Measurements from ENCODE around the gene BEND5.

Gene BEND5

GRCh38 chr1:48718116-48718630 lies 58.5 kb downstream of the BEND5 start:
- DNase-seq, result no peak

DNA sequence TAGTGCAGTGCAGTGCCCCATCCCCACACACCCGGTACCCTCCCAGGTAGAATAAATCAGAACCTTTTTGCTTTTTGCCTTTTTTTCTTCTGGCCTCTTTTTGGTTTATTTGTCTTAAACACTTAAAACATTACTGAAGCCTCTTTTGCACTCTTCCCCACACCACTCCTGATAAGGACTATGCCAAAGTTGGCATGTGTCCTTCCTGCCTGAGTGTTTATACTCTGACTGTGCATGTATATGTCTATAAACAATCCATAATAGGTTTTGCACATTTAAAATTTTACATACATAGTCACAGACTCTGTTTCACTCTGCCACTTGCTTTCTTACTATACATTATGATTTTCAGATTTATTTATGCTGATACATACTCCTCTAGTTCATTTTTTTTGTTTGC lies 59.6 kb downstream of the BEND5 start:
- no peak for DNase-seq

DNA sequence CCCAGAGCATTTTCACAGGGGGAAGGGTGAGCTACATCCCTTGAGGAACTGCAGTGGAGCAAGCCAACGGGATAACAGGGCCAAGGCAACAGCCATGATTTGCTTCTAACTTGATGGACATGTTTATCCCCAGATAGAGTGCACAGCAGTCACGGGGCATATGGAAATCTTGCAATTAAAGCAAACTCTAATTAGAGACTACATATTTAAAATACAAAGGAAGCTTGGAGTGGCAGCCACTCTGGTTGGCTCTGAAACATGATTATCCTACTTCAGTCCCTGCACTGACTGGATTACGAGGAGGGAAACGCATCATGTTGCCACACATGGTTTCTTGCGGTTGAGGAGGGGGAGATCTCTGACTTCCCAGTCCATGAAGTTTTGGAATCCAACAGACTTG lies 60.8 kb downstream of the BEND5 start:
- peak in 1 of 2 experiments; percentile 28 for DNase-seq

DNA sequence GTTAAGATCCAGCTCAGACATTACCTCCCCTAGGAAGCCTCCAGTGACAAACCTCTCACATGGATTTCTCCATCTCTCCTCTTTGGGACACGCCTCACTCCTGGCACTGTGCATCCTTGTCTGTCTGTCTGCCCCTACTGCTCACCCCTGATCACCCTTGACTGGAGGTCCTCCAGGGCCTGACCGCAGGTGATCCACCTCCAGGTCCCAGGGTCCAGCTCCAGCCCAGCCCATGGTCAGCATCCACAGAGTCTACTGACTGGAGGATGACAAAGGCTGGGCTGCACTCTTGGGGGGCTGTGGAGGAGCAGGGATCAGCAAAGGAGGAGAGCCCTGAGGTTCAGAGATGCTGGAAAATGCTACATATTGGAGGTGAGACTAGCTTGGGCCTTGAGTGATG lies 65.8 kb downstream of the BEND5 start:
- DNase-seq, result no peak

- DNase-seq, result no peak
These were observed 66.4 kb downstream of the BEND5 start for GRCh38 chr1:48710318-48710717.

DNA sequence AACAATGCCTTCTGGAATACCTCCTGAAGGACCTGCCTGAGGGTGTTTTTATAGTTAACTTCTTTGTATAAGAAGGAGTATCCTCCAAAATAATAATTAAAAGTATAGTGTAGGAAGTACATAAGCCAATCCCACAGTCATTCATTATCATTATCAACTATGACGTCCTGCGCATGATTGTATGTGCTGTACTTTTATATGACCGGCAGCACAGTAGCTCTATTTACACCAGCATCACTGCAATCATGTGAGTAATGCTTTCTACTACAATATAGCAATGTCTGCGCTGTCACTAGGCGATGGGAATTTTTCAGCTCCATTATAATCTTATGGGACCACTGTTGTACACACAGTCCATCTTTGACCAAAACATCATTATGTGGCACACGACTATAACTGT lies 72.0 kb downstream of the BEND5 start:
- DNase-seq, result no peak

GRCh38 chr1:48701445-48701844 lies 75.2 kb downstream of the BEND5 start:
- no peak for DNase-seq

- DNase-seq, result peak; percentile 56 to 75
These were observed 79.5 kb downstream of the BEND5 start for GRCh38 chr1:48697066-48697707.

GRCh38 chr1:48695161-48695560 lies 81.5 kb downstream of the BEND5 start:
- no peak for DNase-seq

GRCh38 chr1:48693674-48694320 lies 82.9 kb downstream of the BEND5 start:
- no peak for DNase-seq

DNA sequence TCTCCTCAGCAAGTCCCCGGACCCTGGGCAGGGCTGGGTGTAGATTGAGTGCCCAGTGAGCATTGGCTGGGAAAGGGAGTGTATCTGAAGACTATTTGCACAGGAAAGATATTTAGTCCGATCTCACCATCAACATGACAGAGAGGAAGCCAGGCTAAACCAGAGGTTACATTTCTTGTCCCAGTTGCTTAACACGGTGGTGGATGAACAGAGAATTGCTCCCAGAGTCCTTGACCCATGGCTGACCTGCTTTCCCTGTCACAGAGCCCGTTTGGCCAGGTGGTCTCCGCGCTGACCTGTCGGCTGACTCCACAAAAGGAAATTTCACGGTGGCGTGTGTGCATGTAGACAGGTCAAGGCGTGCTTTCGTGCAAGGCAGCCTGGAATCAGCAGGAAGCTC lies 83.5 kb downstream of the BEND5 start:
- DNase-seq, result no peak

- no peak for DNase-seq
These were observed 84.5 kb downstream of the BEND5 start for GRCh38 chr1:48692235-48692634.

DNA sequence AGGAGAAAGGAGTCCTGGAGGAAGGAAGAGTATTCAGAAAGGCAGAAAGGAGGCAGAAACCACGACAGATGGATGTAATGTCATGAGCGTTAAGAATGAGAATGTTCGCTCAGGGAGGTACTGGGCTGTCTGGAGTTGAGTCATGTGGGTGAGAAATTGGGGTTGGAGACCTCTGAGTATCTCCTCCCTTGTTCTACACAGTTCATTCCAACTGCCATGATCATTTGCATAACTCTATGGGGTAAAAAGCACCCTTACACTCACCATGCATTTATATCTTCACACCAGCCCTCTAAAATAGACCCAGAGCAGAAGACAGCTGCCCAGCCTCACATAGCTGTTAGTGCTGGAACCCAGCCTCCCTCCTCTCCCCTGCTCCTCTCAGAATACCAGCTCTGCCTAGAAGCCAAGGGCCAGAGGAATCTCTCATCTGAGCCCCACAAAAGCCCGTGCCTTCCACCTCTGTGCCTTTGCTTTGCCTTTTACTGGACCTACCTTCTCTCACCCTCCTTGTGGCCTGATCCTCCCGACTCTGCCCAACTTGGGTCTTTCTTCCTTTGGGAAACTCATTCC lies 85.2 kb downstream of the BEND5 start:
- DNase-seq, result no peak

DNA sequence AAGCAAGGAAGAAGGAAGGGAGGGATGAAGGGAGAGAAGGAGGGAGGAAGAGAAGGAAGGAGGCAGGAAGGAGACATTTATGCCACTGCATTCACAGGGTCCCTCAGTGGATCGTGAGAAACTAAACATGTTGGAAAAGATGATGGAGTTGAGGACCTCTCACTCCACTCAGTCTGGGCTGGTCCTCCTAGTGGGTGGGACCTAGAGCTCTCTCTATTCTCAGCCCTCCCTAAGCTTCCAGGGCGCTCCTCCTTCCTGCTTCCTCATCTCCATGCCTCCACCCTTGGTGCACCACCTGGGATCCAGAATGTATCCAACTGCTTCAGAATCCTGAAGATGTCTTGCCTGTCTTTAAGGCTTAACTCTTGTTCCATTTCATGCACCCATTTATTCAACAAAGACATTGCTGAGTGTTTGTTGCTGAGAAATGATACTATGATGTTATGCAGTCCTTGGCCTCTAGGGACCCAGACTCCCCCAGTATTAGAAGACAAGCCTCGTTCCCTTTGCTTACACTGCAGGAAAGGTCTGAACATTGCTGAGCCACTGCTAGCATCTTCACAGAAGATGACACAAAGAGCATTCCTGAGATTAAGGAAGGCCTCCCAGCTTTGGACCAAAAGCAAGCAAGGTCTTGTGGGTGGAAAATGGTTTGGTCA lies 88.5 kb downstream of the BEND5 start:
- DNase-seq, result no peak

- DNase-seq, result no peak
These were observed 89.2 kb downstream of the BEND5 start for GRCh38 chr1:48687282-48688045.

DNA sequence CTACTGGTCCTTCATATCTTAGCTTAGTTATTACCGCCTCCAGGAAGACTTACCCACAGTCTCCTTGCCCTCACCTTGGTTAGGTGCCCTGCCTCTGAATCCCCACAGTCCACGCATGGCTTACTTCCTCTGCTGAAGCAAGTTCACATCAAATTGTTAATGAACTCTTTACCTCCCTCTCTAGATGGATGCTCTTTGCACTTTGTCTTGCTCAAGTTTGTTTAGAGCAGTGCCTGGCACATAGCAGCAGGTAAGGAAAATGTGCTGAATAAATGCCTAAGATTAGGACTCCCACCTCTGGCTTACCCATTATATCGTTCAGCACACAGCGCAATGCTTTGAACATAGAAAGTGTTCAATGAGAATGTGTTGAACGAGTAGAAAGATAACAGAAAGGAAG lies 90.5 kb downstream of the BEND5 start:
- DNase-seq, result no peak

DNA sequence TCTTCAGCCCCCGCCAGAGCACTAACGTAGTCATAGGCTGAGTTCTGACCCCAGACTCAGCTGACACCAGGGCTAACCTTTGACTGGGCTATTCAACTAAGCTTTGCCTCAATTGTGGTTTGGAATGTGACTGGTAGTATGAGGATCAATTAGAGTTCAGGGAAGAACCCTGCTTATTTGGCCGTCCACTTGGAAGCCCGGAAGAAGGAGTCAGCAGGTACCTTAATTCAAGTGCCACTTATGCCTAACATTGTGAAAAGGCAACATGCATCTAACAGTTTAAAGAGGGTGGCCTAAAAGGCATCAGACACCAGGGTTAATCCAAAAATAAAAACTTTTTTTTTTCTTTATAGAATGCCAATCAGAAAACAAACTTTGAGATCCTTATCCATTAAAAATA lies 92.3 kb downstream of the BEND5 start:
- DNase-seq, result no peak

DNA sequence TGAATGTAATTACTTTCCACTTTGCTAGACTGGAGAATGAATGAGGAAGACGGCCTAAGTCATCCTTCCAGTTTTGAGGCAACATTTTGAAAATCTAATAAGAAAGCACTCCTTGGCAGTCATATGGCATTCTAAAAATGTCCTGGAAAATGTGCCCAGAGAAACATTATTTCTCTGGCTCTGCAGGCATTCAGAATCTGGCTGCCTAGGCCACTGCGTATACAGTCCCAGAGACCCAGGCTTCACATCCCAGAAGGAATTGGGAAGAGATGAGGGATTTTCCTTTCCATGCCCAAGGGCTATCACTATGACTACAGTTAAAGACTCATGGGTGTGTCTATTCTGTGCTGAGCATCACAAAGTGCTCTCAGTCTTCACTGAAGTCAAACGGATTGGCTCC lies 92.9 kb downstream of the BEND5 start:
- no peak for DNase-seq

GRCh38 chr1:48681476-48682305 lies 95.0 kb downstream of the BEND5 start:
- peak in 1 of 2 experiments; percentile 19 for DNase-seq

DNA sequence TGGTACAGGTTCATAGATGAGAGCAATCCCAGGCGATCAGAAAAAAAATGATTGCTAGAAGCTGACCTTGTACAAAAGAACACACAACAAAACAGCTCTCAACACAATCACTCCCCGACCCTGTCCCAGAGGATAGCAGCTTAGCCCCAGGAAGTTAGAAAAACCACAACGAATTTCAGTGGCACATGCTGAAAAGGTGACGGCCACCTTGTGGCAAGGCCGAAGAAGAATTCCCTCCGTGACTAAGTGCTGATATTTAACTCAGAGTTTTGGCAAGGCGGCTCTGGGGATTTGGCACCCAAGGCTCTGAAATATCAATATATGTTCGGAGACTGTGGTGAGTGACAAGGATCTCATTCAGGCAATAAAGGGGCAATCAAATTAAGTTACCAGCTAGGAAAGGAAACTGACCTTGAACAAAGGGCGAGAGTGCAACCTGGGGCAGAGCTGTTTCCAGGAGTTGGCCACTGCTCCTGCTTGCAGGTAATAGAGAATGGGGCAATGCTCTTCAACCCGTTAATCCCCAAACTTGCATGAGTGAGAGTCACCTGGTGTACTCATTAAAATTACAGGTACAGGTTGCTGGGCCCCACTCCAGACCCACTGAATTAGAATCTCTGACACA lies 96.2 kb downstream of the BEND5 start:
- DNase-seq, result no peak

GRCh38 chr1:48679859-48680258 lies 96.8 kb downstream of the BEND5 start:
- DNase-seq, result no peak

Data from NCI-H524 (cell line).